ENCODE data around the gene ABHD6. TPM values are rescaled to one million over a fixed set of nuclear protein-coding genes. Genes with fewer than 3 reads are reported as not detected.

Gene ABHD6
- total RNA-seq, 1 donor from 2014 or later: 3.9 TPM

DNA sequence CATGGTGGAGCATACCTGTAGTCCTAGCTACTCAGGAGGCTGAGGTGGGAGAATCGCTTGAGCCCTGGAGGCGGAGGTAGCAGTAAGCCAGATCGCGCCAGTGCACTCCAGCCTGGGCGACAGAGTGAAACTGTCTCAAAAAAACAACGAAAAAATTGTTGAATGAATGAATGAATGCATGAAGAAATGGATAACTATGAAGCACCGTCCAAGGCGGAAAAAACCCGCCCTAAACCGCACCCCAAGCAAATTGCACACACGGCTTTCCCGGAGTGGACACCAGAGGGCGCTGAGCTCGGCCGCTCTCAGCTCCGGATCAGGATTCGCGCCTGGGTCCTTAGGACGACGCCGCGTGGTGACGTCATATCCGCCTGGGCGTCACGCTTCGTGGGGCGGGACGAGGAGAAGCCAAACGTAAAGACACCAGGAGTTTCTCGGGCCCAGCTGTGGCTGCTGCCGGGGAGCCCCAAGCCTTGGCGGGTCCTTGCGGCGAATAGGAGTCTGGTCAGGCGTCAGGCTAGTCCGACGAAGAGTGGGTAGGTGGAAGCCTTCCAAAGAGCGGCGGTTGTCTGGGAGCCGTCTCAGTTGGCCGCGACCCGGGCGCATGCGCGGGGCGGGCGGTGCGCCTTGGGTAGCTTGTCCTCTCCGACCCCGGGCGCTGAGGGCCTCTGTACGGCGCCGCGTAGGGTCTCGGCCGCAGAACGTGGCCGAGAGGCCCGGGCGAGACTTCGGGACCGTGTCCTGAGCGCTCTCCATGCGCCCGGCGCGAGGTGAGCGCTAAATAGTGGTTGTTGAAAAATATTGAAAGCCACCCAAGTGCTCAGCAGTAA is 68.5 kb downstream of the ABHD6 start, which contains the start of the genes HTD2 and RPP14:
Gene HTD2 (plus strand): TSS at position 639 of the 830 bp plus-strand sequence. CDS start 11,094 bp downstream, outside the sequence.
Gene RPP14 (plus strand): TSS at position 364 of the 830 bp plus-strand sequence. CDS start 4,085 bp downstream, outside the sequence.
- H3K27me3 ChIP-seq (ENCODE audit: insufficient read depth, low read length): peaks cover 12% of the 10 kb centered on the region
- peak within 1 kb of the TSS; percentile 99 for H3K27ac ChIP-seq (ENCODE audit: low read depth, low read length)
- H3K9me3 ChIP-seq (ENCODE audit: insufficient read depth, low read depth, low read length): no peaks in the 10 kb centered on the region
- peaks cover 6% of the 10 kb centered on the region for H3K9me3 Mint-ChIP-seq (ENCODE audit: unreplicated experiment)
- H3K4me2 ChIP-seq (ENCODE audit: low read length): peak within 1 kb of the TSS; percentile 94
- H3K4me3 Mint-ChIP-seq (ENCODE audit: unreplicated experiment): peak within 1 kb of the TSS; percentile 99
- H3K4me3 ChIP-seq (ENCODE audit: insufficient read depth, low read depth, low read length): peak within 1 kb of the TSS; percentile 96
- H2AFZ ChIP-seq (ENCODE audit: low read depth, low read length): peak within 1 kb of the TSS; percentile 97
- FAIRE-seq: peak; percentile 64
- peaks cover 17% of the 10 kb centered on the region for H3K27me3 Mint-ChIP-seq (ENCODE audit: low read depth, unreplicated experiment)
- peaks cover 6% of the 10 kb centered on the region for H3K36me3 ChIP-seq (ENCODE audit: insufficient read depth, low read length)
- peaks cover 7% of the 10 kb centered on the region for H3K36me3 Mint-ChIP-seq (ENCODE audit: low read depth, unreplicated experiment)
- H4K20me1 ChIP-seq (ENCODE audit: insufficient read depth, low read length): peaks cover 36% of the 10 kb centered on the region
- TF ChIP-seq, protein P1, sequence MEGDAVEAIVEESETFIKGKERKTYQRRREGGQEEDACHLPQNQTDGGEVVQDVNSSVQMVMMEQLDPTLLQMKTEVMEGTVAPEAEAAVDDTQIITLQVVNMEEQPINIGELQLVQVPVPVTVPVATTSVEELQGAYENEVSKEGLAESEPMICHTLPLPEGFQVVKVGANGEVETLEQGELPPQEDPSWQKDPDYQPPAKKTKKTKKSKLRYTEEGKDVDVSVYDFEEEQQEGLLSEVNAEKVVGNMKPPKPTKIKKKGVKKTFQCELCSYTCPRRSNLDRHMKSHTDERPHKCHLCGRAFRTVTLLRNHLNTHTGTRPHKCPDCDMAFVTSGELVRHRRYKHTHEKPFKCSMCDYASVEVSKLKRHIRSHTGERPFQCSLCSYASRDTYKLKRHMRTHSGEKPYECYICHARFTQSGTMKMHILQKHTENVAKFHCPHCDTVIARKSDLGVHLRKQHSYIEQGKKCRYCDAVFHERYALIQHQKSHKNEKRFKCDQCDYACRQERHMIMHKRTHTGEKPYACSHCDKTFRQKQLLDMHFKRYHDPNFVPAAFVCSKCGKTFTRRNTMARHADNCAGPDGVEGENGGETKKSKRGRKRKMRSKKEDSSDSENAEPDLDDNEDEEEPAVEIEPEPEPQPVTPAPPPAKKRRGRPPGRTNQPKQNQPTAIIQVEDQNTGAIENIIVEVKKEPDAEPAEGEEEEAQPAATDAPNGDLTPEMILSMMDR (IDR thresholded peaks at IDR 0.05; ENCODE audit: insufficient read depth, low read depth, low read length): peak; percentile 98
- no peak for TF ChIP-seq EZH2 (IDR thresholded peaks at IDR 0.05; ENCODE audit: insufficient read depth, low read length)
- peak within 1 kb of the TSS; percentile 98 for H3K9ac ChIP-seq (ENCODE audit: low read length)
- peak; percentile 91 for DNase-seq (ENCODE audit: low read depth)
- H3K27ac Mint-ChIP-seq (ENCODE audit: unreplicated experiment): peak within 1 kb of the TSS; percentile 99
- peaks cover 8% of the 10 kb centered on the region for H3K4me1 ChIP-seq (ENCODE audit: insufficient read depth, low read length)
- peaks cover 47% of the 10 kb centered on the region for H3K79me2 ChIP-seq (ENCODE audit: insufficient read depth, low read length)
- H3K4me1 Mint-ChIP-seq (ENCODE audit: low read depth, unreplicated experiment): peaks cover 8% of the 10 kb centered on the region

DNA sequence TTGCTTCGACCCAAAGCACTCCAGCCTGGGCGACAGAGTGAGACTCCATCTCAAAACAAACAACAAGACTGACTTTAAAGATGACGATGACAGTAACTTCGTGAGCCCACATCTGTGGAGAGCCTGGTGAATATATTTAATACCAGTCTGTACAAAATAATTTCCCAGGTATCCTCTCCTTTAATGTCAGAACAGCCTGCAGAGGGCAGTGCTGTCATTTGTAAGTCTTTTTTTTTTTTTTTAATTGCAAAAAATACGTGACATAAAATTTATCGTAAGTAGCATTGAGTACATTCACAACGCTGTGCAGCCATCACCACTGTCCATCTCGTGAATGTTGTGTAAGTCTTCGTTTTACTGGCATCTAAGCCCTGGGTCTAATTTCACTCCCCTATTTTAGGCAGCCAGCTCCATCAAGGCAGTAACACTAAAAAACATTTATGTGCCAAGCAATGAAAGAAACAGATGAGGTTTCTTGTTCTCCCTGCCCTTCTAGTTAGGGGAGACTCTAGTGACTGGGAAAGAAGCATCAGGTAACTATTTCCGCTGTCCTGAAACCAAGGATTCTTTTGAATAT is 70.1 kb downstream of the ABHD6 start:
- H2AFZ ChIP-seq (ENCODE audit: low read depth, low read length): no peak overlapping the region
- peaks cover 8% of the 10 kb centered on the region for H3K4me1 ChIP-seq (ENCODE audit: insufficient read depth, low read length)
- H3K36me3 Mint-ChIP-seq (ENCODE audit: low read depth, unreplicated experiment): peaks cover 11% of the 10 kb centered on the region
- H3K9ac ChIP-seq (ENCODE audit: low read length): peak overlapping the region; percentile 98
- H3K79me2 ChIP-seq (ENCODE audit: insufficient read depth, low read length): peaks cover 61% of the 10 kb centered on the region
- peak; percentile 50 for DNase-seq (ENCODE audit: low read depth)
- H3K4me3 ChIP-seq (ENCODE audit: insufficient read depth, low read depth, low read length): peak overlapping the region; percentile 96
- peak overlapping the region; percentile 99 for H3K27ac ChIP-seq (ENCODE audit: low read depth, low read length)
- peaks cover 11% of the 10 kb centered on the region for H3K36me3 ChIP-seq (ENCODE audit: insufficient read depth, low read length)
- H3K4me1 Mint-ChIP-seq (ENCODE audit: low read depth, unreplicated experiment): peaks cover 8% of the 10 kb centered on the region
- no peaks in the 10 kb centered on the region for H3K9me3 ChIP-seq (ENCODE audit: insufficient read depth, low read depth, low read length)
- H4K20me1 ChIP-seq (ENCODE audit: insufficient read depth, low read length): peaks cover 41% of the 10 kb centered on the region
- FAIRE-seq: no peak
- H3K9me3 Mint-ChIP-seq (ENCODE audit: unreplicated experiment): no peaks in the 10 kb centered on the region
- peak overlapping the region; percentile 99 for H3K4me3 Mint-ChIP-seq (ENCODE audit: unreplicated experiment)
- peak overlapping the region; percentile 94 for H3K4me2 ChIP-seq (ENCODE audit: low read length)
- TF ChIP-seq, protein P1 (IDR thresholded peaks at IDR 0.05; ENCODE audit: insufficient read depth, low read depth, low read length): peak; percentile 64
- no peak for TF ChIP-seq EZH2 (IDR thresholded peaks at IDR 0.05; ENCODE audit: insufficient read depth, low read length)
- peak overlapping the region; percentile 99 for H3K27ac Mint-ChIP-seq (ENCODE audit: unreplicated experiment)
- H3K27me3 Mint-ChIP-seq (ENCODE audit: low read depth, unreplicated experiment): peaks cover 5% of the 10 kb centered on the region
- H3K27me3 ChIP-seq (ENCODE audit: insufficient read depth, low read length): no peaks in the 10 kb centered on the region
